ENCODE data around the gene PTGDR.
A peak's percentile ranks its signal among the peaks of the same experiment; 100 is the strongest.

PTGDR gene

GRCh38 chr14:52279408-52279807 lies 11.9 kb downstream of the PTGDR start:
- Mint-ChIP-seq H3K27me3 (no peaks in the 10 kb centered on the region), H3K4me3 (no peak overlapping the region), H3K4me1 (no peaks in the 10 kb centered on the region), H3K9me3 (no peaks in the 10 kb centered on the region), H3K27ac (no peak overlapping the region)
- no peak for ATAC-seq
- no peak for DNase-seq

DNA sequence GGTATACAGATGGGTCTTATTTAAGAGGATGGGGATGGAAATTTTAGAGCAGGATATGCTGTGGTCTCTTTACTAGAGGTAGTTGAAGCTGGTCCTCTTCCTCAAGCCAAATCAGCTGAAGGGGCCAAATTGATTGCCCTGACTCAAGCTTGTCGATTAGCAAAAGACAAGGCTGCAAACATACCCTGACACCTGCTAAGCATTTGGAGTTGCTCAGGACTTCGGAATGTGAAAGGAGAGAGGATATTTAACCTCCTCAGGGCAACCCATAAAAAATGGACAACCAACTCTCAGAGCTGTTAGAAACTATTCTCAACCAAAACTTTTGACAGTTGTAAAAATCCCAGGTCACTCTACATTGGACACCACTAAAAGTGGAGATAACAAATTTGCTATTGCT lies 15.6 kb downstream of the PTGDR start:
- no peak for DNase-seq
- H3K27ac Mint-ChIP-seq, result no peak overlapping the region

GRCh38 chr14:52286661-52287649 lies 19.5 kb downstream of the PTGDR start:
- peak overlapping the region; percentile 11 to 40 for H3K4me3 Mint-ChIP-seq

More for the DNA sequence above, 15.6 kb downstream of the PTGDR start:
- H3K27me3 Mint-ChIP-seq, result peaks cover 8% of the 10 kb centered on the region
- no peak overlapping the region for H3K4me3 Mint-ChIP-seq
- peaks cover 24% of the 10 kb centered on the region for H3K4me1 Mint-ChIP-seq
- no peak for ATAC-seq
- H3K9me3 Mint-ChIP-seq, result no peaks in the 10 kb centered on the region

DNA sequence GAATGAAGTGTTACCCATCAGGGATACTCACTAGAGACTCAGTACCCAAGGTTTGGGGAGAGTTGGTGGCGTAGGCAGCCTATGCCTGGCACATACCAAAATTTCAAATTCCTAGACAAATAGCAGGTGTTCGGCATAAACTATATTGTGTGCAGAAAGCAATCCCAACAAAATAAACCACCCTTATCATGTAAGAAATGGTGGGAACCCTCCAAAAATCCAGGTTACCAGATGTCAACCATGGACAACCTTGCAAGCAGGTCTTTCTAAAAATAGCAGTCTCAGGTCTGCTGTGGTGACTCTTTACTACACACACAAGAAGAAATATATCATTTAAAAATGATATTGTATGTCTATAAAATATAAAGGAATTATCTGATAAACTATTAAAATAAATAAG lies 28.9 kb downstream of the PTGDR start:
- ATAC-seq (no peak), DNase-seq (no peak)
- Mint-ChIP-seq H3K27ac (no peak overlapping the region), H3K4me3 (no peak overlapping the region), H3K4me1 (peaks cover 2% of the 10 kb centered on the region), H3K9me3 (no peaks in the 10 kb centered on the region), H3K27me3 (no peaks in the 10 kb centered on the region)

More at GRCh38 chr14:52286661-52287649, 19.5 kb downstream of the PTGDR start:
- peaks cover 25% of the 10 kb centered on the region for H3K4me1 Mint-ChIP-seq
- H3K9me3 Mint-ChIP-seq, result peaks cover 0 to 5% of the 10 kb centered on the region in 2 donors
- peak overlapping the region in 1 of 2 donors; percentile 11 for H3K27ac Mint-ChIP-seq
- peaks cover 8% of the 10 kb centered on the region for H3K27me3 Mint-ChIP-seq
- no peak for DNase-seq
- peak; percentile 33 for ATAC-seq

- DNase-seq (no peak), ATAC-seq (no peak)
- Mint-ChIP-seq H3K27ac (no peak overlapping the region), H3K4me1 (peaks cover 7% of the 10 kb centered on the region), H3K27me3 (peaks cover 5% of the 10 kb centered on the region), H3K9me3 (no peaks in the 10 kb centered on the region), H3K4me3 (no peak overlapping the region)
Observed at GRCh38 chr14:52298795-52299194, 31.3 kb downstream of the PTGDR start.

DNA sequence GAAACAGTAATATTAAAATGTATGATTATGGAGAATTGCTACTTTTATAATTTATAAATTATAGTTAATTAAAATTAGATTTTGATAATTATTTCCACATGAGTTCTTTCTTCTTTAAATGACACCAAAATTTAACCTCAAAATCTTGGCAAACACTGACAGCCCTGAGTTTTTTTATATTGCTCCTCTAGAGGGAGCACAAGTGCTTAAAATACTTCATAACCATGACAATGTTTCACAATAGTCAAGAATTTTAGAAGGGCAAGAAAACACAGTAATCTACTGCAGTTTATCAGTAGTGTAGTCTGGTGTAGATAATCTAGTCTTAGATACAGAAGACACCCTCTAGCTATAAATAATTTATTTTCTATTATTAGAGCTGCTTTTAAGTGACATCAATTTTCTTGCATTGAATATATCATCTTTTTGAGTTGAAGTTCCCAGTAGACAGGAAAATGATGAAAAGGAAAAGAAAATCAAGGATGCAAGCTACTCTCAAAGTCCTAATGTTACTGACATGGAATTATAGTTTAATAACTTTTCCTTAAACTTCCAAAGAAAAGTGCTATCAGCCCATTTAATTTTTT lies 32.3 kb downstream of the PTGDR start:
- ATAC-seq, result peak; percentile 62
- peaks cover 7% of the 10 kb centered on the region for H3K4me1 Mint-ChIP-seq
- no peak overlapping the region for H3K27ac Mint-ChIP-seq
- no peak overlapping the region for H3K4me3 Mint-ChIP-seq
- no peak for DNase-seq
- no peaks in the 10 kb centered on the region for H3K9me3 Mint-ChIP-seq
- peaks cover 8% of the 10 kb centered on the region for H3K27me3 Mint-ChIP-seq

DNA sequence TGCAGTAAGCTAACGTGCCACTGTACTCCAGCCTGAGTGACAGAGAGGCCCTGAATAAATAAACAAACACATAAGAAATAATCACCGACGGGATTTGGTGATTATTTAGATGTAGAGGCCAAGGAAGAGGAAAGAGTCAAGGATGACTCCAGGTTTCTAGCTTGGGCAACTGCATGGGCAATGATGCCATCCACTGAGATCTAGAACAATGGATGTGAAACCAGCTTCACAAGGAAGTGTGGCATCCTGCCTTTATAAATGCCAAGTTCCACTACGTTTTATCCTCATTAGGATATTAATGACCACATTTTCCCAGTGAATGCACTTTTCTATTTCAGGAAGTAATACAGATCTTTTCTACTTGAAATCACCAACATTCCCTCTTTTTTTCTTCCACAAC lies 35.7 kb downstream of the PTGDR start:
- H3K4me1 Mint-ChIP-seq, result peaks cover 16% of the 10 kb centered on the region
- no peak for DNase-seq
- no peak overlapping the region for H3K27ac Mint-ChIP-seq
- peaks cover 8% of the 10 kb centered on the region for H3K27me3 Mint-ChIP-seq
- ATAC-seq, result no peak
- no peaks in the 10 kb centered on the region for H3K9me3 Mint-ChIP-seq
- no peak overlapping the region for H3K4me3 Mint-ChIP-seq

DNA sequence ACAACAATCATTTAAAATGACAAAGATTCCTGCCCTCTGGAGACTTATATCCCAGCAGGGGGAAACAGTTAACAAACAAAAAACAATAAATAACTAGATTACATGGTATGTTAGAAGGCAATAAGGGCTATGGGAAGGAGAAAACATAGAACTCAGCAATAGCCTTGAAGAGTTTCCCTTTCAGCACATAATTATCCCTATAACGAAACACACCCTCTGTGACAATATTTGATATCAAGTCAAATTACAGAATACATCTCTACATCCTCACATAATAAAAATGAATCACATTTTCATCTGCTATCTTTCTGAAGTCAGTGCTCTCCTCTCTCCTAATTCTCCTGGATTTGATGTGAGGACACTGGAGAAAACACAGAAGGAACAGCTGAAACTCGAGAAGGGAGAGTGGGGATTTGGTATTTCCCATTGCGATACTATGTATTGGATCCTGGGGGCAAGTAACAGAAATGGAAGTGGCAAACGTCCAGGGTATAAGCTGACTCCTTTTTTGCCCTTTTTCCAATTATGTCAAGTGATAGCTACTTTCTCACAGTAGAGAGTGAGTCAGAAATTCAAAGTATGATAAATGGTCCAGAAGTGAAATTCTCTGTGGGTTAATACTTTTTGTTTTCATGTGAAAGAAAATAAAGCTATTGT lies 36.9 kb downstream of the PTGDR start:
- no peak for DNase-seq
- ATAC-seq, result no peak
- Mint-ChIP-seq H3K9me3 (no peaks in the 10 kb centered on the region), H3K27me3 (peaks cover 8% of the 10 kb centered on the region), H3K4me3 (no peak overlapping the region), H3K27ac (no peak overlapping the region), H3K4me1 (peaks cover 18% of the 10 kb centered on the region)

DNA sequence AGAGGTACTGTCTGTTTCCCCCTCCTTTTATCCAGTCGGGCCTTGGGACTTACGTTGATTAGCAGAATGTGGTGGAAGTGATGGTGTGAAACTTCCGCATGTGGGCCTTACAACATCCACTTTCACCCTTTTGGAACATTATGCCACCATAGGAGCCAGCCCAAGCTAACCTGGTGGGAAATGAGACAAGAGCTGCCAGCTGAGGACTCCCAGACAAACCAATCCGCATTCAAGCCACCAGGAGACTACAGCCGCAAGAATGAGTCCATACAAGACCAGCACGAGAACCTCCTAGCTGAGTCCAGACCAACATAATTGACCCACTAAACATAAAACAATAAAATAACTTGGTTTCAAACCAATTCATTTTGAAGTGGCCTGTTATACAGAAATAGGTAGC lies 37.5 kb downstream of the PTGDR start:
- DNase-seq, result no peak
- H3K27me3 Mint-ChIP-seq, result peaks cover 8% of the 10 kb centered on the region
- ATAC-seq, result no peak
- H3K4me1 Mint-ChIP-seq, result peaks cover 18% of the 10 kb centered on the region
- H3K9me3 Mint-ChIP-seq, result no peaks in the 10 kb centered on the region
- H3K27ac Mint-ChIP-seq, result no peak overlapping the region
- no peak overlapping the region for H3K4me3 Mint-ChIP-seq

DNA sequence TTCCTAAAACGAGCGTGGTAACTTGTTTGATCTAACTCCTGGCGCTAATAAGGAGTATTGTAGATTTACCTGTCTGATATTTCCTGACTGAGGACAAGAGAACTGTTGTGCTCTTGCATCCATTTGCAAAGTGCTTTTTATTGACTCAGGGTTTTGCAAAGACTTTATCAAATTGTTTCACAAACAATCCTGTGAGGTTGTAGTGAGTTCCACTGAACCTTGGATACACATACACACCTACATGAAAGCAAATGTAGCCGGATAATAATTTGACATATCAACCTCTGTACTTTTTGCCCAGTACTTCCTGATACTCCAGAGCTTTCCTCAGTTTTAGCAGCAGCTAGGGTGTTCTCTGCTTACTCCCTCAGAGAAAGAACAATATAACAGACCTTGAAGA lies 39.9 kb downstream of the PTGDR start:
- Mint-ChIP-seq H3K4me1 (peaks cover 32% of the 10 kb centered on the region), H3K27me3 (peaks cover 15% of the 10 kb centered on the region), H3K9me3 (peaks cover 0 to 3% of the 10 kb centered on the region in 2 donors), H3K27ac (no peak overlapping the region), H3K4me3 (peak overlapping the region in 1 of 2 donors; percentile 11)
- DNase-seq (no peak), ATAC-seq (no peak)

DNA sequence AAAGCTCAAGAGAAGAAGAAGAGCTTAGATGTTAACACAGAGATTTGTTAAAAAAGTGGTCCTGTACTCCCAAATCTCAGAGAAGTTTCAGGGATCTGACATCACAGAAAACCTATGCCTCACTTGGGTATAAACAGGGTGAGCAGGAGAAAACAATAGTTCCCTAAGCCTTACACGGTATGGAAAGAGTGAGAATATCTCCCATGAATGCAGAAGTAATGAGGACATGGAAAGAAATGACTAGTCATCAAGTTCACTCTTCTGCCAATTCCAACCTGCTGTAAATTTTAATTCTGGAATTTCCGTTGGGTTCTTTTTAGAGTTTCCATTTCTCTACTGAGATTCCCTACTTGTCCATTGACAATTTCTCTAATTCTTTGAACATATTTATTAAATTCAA lies 40.4 kb downstream of the PTGDR start:
- Mint-ChIP-seq H3K9me3 (peaks cover 0 to 3% of the 10 kb centered on the region in 2 donors), H3K4me3 (no peak overlapping the region), H3K27ac (peak overlapping the region in 1 of 2 donors; percentile 21), H3K27me3 (peaks cover 20% of the 10 kb centered on the region), H3K4me1 (peaks cover 37% of the 10 kb centered on the region)
- no peak for DNase-seq
- ATAC-seq, result no peak

- H3K27ac Mint-ChIP-seq, result no peak overlapping the region
- ATAC-seq (no peak), DNase-seq (no peak)
- H3K9me3 Mint-ChIP-seq, result peaks cover 0 to 3% of the 10 kb centered on the region in 2 donors
- no peak overlapping the region for H3K4me3 Mint-ChIP-seq
- peaks cover 60% of the 10 kb centered on the region for H3K4me1 Mint-ChIP-seq
- peaks cover 32% of the 10 kb centered on the region for H3K27me3 Mint-ChIP-seq
Observed at GRCh38 chr14:52310541-52310940, 43.0 kb downstream of the PTGDR start.

GRCh38 chr14:52312931-52313355 lies 45.4 kb downstream of the PTGDR start:
- H3K4me3 Mint-ChIP-seq, result peak overlapping the region; percentile 98 to 100
- peaks cover 32% of the 10 kb centered on the region for H3K27me3 Mint-ChIP-seq
- H3K9me3 Mint-ChIP-seq, result peaks cover 0 to 3% of the 10 kb centered on the region in 2 donors
- no peak overlapping the region for H3K27ac Mint-ChIP-seq
- no peak for DNase-seq
- ATAC-seq, result no peak
- H3K4me1 Mint-ChIP-seq, result peaks cover 75% of the 10 kb centered on the region

DNA sequence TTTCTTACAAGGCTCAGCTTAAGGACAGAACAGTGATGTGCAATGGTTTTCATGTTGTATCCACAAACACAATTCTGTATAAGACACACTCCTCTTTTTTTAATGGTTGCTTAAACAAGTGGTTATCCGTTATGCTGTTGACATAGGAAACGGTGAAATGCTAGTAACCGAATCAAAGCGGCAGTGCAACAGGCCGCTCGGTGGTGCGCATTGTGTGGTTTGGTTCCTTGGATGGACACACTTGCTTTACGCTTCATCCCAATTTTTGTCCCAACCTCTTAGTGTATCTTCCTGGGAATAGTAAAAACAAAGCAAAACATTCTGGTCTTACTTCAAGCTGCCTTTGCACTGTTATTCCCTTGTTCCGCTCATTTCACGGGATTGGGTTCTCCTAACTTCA lies 46.0 kb downstream of the PTGDR start:
- H3K9me3 Mint-ChIP-seq, result peaks cover 0 to 3% of the 10 kb centered on the region in 2 donors
- H3K27ac Mint-ChIP-seq, result peak overlapping the region; percentile 79 to 84
- peak overlapping the region; percentile 98 to 100 for H3K4me3 Mint-ChIP-seq
- H3K27me3 Mint-ChIP-seq, result peaks cover 32% of the 10 kb centered on the region
- DNase-seq (no peak), ATAC-seq (no peak)
- H3K4me1 Mint-ChIP-seq, result peaks cover 75% of the 10 kb centered on the region

DNA sequence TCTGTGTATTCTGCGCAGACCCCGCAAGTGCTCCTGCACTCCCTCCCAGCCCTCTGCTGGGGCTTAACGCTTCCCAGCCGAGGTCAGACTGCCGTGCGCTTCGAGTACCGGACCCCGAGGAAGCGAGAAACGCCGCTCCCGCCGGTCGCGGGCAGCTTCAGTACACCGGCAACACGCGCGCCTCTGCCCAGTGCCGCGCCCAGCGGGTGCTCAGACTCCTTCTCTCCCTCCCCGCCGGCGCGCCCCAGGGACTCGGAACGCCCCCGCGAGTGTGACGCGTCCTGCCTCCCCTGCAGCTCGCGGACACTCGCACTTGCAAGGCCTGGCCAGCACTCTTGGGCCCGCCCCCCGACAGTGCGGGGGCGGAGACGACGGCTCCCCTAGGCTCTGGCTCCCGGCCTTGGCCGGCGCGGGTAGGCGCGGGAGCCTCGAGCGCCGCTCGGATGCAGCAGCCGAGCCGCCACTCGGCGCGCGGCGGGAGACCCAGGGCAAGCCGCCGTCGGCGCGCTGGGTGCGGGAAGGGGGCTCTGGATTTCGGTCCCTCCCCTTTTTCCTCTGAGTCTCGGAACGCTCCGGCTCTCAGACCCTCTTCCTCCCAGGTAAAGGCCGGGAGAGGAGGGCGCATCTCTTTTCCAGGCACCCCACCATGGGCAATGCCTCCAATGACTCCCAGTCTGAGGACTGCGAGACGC lies 46.6 kb downstream of the PTGDR start, which contains the start of gene PTGER2:
Gene PTGER2 (plus strand): TSS at position 410 of the 692 bp plus-strand sequence. CDS start 237 bp downstream, at position 647.
- Mint-ChIP-seq H3K4me3 (peak within 1 kb of the TSS; percentile 98 to 100), H3K27ac (peak within 1 kb of the TSS; percentile 79 to 96), H3K27me3 (peaks cover 32% of the 10 kb centered on the region), H3K9me3 (peaks cover 0 to 3% of the 10 kb centered on the region in 2 donors), H3K4me1 (peaks cover 81% of the 10 kb centered on the region)
- DNase-seq (peak; percentile 85 to 87), ATAC-seq (peak; percentile 80)
